HFFc6 (cell line): ENCODE measurements around the gene DNAH3. TPM values are rescaled to one million over a fixed set of nuclear protein-coding genes. Genes with fewer than 3 reads are reported as not detected.

Source experiments
- DNase-seq: peaks from one replicate; pipeline ENCODE4 v3.0.0-alpha.2; 2018
- H3K27ac Mint-ChIP-seq: 2 replicates; pipeline ENCODE4 v1.8.0; 2020; ENCODE audit warnings: mild to moderate bottlenecking, mixed read lengths
- H3K27me3 Mint-ChIP-seq: 2 replicates; pipeline ENCODE4 v1.8.0; 2021; ENCODE audit warnings: mild to moderate bottlenecking, moderate library complexity, mixed read lengths; ENCODE audit not compliant: insufficient read depth
- H3K36me3 Mint-ChIP-seq: 2 replicates; pipeline ENCODE4 v1.8.0; 2021; ENCODE audit warnings: low read depth, mixed read lengths
- H3K4me1 Mint-ChIP-seq: 2 replicates; pipeline ENCODE4 v1.8.0; 2020; ENCODE audit warnings: low read depth, mixed read lengths
- H3K4me3 Mint-ChIP-seq: 2 replicates; pipeline ENCODE4 v1.8.0; 2020; ENCODE audit warnings: mild to moderate bottlenecking, moderate library complexity, mixed read lengths
- H3K9me3 Mint-ChIP-seq: 2 replicates; pipeline ENCODE4 v1.8.0; 2020; ENCODE audit warnings: mild to moderate bottlenecking, mixed read lengths
- CTCF ChIP-seq: fragments of 200-600 bp; sonication (generic); IDR thresholded peaks from 2 replicates; pipeline ENCODE4 v1.5.0; 2021; ENCODE audit warnings: antibody characterized with exemption, mild to moderate bottlenecking
- total RNA-seq, 6 experiments: library from RNA; stranded (reverse); fragmentation: NEBNext Ultra II Directional; extraction: Animal tissue kit (Norgen Biotek cat#: 25700); gene quantifications; 2 replicates in 1 of 6; 3 replicates in 5 of 6; pipeline ENCODE4 v1.2.3, GENCODE V29; 2021

DNAH3 gene
- total RNA-seq, 6 experiments from 2014 or later: not detected

GRCh38 chr16:21088646-21089538 lies 61.8 kb downstream of the DNAH3 start:
- Mint-ChIP-seq H3K27me3 (peaks cover 7% of the 10 kb centered on the region; the same call in 1 of the 2 replicates), H3K36me3 (no peaks in the 10 kb centered on the region), H3K9me3 (no peaks in the 10 kb centered on the region), H3K4me1 (peaks cover 21% of the 10 kb centered on the region), H3K27ac (peak overlapping the region; percentile 34), H3K4me3 (peak overlapping the region; percentile 3; the same call in 1 of the 2 replicates)
- DNase-seq: peak; percentile 67
- no peak for TF ChIP-seq CTCF

- Mint-ChIP-seq H3K27ac (peak overlapping the region; percentile 34; the same call in 1 of the 2 replicates), H3K4me3 (no peak overlapping the region), H3K9me3 (no peaks in the 10 kb centered on the region), H3K27me3 (peaks cover 7% of the 10 kb centered on the region; the same call in 1 of the 2 replicates), H3K4me1 (peaks cover 21% of the 10 kb centered on the region), H3K36me3 (no peaks in the 10 kb centered on the region)
- no peak for DNase-seq
- no peak for TF ChIP-seq CTCF
These were observed 62.5 kb downstream of the DNAH3 start for GRCh38 chr16:21088143-21088542.

- H3K4me1 Mint-ChIP-seq: peaks cover 20% of the 10 kb centered on the region
- no peak for DNase-seq
- no peaks in the 10 kb centered on the region for H3K36me3 Mint-ChIP-seq
- H3K4me3 Mint-ChIP-seq: no peak overlapping the region
- TF ChIP-seq CTCF: no peak
- H3K27me3 Mint-ChIP-seq: peaks cover 4% of the 10 kb centered on the region; the same call in 1 of the 2 replicates
- H3K27ac Mint-ChIP-seq: no peak overlapping the region
- H3K9me3 Mint-ChIP-seq: no peaks in the 10 kb centered on the region
These were observed 65.9 kb downstream of the DNAH3 start for GRCh38 chr16:21084631-21085225.

- Mint-ChIP-seq H3K27ac (no peak overlapping the region), H3K9me3 (no peaks in the 10 kb centered on the region), H3K27me3 (peaks cover 4% of the 10 kb centered on the region; the same call in 1 of the 2 replicates)
These were observed 66.8 kb downstream of the DNAH3 start for GRCh38 chr16:21083729-21084268.

More at GRCh38 chr16:21083729-21084268, 66.8 kb downstream of the DNAH3 start:
- Mint-ChIP-seq H3K36me3 (no peaks in the 10 kb centered on the region), H3K4me3 (no peak overlapping the region), H3K4me1 (peaks cover 11% of the 10 kb centered on the region)
- DNase-seq: peak; percentile 51
- peak; percentile 88 for TF ChIP-seq CTCF
